T-helper 22 cell (primary cell): ENCODE results near the gene RXYLT1.

Experiments used
- DNase-seq: peaks from one replicate; pipeline ENCODE4 v3.0.0-alpha.2; 2020; ENCODE audit warnings: low read depth

Gene RXYLT1

GRCh38 chr12:63844391-63845341, 65.0 kb downstream of the RXYLT1 start, which contains the start of gene SRGAP1:
SRGAP1 (plus strand) TSS chr12:63844700; CDS start chr12:63844817, 117 bp downstream.
- DNase-seq, result no peak

DNA sequence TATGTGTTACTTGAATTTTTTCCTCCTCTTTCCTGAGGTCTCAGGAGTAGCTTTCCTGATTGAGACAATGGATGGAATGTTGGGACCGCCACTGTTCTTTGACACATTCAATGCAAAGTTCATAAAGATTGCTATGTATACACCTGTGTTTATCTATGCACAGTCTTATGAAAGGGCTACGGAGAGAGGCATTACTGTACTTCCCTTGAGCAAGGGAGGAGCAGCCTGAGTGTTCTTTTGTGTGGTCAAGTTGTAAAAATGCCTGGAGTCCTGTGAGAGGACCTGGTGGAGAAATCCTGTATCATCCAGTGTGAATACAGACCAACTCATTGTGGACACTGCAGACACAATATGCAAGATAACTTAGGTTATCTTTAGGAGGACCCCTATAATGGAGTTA, 66.0 kb downstream of the RXYLT1 start:
- DNase-seq, result no peak

- no peak for DNase-seq
These were observed 66.7 kb downstream of the RXYLT1 start for GRCh38 chr12:63846238-63846967.

- no peak for DNase-seq
These were observed 68.7 kb downstream of the RXYLT1 start for GRCh38 chr12:63848450-63848849.

DNA sequence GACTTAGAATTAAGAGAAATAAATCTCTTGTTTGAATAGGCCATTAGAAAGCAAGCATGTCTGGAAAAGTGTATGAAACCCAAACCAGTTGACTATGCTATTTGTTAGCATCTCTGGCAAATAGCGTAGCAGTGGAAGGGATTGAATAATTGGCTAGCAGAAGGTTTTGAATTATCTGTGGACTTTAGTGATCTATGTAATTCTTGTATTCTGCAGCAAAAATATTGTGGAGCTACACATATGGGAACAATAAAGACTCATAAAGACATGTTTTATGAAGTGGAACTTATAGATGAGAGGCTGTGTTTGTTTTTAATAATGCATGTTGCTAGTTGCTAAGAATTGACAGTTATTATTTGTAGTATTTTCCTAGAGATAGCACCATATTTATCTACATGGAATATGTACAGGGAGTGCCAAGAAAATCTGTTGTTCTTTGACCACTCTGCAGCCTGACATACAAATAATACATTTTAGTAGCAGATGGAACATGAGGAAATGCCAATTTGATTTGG, 69.5 kb downstream of the RXYLT1 start:
- DNase-seq, result no peak

- no peak for DNase-seq
These were observed 69.9 kb downstream of the RXYLT1 start for GRCh38 chr12:63849641-63850040.

GRCh38 chr12:63853978-63854377, 74.3 kb downstream of the RXYLT1 start:
- no peak for DNase-seq

GRCh38 chr12:63855299-63855698, 75.6 kb downstream of the RXYLT1 start:
- no peak for DNase-seq

DNA sequence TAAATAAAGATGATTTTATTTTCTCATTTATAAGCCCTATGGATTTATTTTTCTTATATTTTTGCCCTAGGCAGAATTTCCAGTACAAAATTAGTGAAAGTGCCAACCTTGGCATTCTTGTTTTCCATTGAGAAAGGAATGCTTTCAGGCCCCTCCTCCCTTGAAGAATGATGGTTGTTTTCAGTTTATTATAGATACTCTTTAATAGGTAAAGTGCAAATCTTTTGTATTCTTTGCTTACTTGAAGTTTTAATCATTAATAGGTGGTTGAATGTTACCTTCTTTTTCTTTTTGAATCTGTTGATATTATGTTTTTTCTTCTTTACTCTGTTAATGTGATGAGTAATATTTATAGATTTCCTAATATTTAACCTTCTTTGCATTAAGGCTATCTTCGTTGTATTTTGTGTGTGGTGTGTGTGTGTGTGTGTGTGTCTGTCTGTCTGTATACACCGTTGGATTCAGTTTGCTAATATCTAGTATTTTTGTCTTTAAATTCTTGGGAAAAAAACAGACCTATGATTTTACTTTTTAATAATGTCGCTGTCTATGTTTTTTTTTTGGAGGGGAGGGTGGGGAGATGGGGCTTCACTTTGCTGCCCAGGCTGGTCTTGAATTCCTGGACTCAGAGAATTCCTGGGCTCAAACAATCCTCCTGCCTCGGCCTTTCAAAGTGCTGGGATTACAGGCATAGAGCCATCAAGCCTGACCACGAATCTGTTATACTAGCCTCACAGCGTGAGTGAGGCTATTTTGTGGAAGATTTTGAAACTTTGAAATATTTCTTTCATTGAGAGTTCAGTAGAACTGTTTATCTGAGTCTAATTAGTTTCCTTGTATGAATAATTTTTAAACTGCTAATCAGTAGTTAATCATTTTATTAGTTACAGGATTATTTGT, 78.3 kb downstream of the RXYLT1 start:
- no peak for DNase-seq
